IPS-15b (cell line): ENCODE results near the gene SRRM5.

Experiments
- H3K27me3 ChIP-seq: one replicate; pipeline ENCODE4 v1.6.1; 2013; ENCODE audit warnings: low read length; ENCODE audit not compliant: control insufficient read depth, insufficient read depth
- H3K36me3 ChIP-seq: one replicate; pipeline ENCODE4 v1.6.1; 2013; ENCODE audit warnings: low read length; ENCODE audit not compliant: control insufficient read depth, insufficient read depth
- H3K4me1 ChIP-seq: one replicate; pipeline ENCODE4 v1.6.1; 2013; ENCODE audit warnings: mild to moderate bottlenecking, low read length; ENCODE audit not compliant: control insufficient read depth, insufficient read depth
- H3K4me3 ChIP-seq: one replicate; pipeline ENCODE4 v1.5.1; 2013; ENCODE audit warnings: low read depth, low read length
- H3K9ac ChIP-seq: one replicate; pipeline ENCODE4 v1.6.1; 2013; ENCODE audit warnings: low read depth, mild to moderate bottlenecking, low read length
- H3K9me3 ChIP-seq: one replicate; pipeline ENCODE4 v1.6.1; 2013; ENCODE audit warnings: mild to moderate bottlenecking, low read length; ENCODE audit not compliant: control insufficient read depth, insufficient read depth

Gene SRRM5

GRCh38 chr19:43611788-43612187 is at the start of gene SRRM5:
SRRM5 (plus strand) TSS chr19:43612088; CDS start chr19:43612122, 34 bp downstream.
- Histone ChIP-seq H3K4me1 (no peaks in the 10 kb centered on the region), H3K4me3 (no peak within 1 kb of the TSS), H3K36me3 (no peaks in the 10 kb centered on the region), H3K27me3 (no peaks in the 10 kb centered on the region), H3K9me3 (no peaks in the 10 kb centered on the region), H3K9ac (no peak within 1 kb of the TSS)

- H3K9ac ChIP-seq: no peak overlapping the region
- H3K27me3 ChIP-seq: no peaks in the 10 kb centered on the region
- peaks cover 12% of the 10 kb centered on the region for H3K36me3 ChIP-seq
- no peak overlapping the region for H3K4me3 ChIP-seq
- no peaks in the 10 kb centered on the region for H3K4me1 ChIP-seq
- H3K9me3 ChIP-seq: no peaks in the 10 kb centered on the region
Observed at GRCh38 chr19:43562226-43562697, 49.6 kb upstream of the SRRM5 start.

GRCh38 chr19:43562698-43563241 is 49.1 kb upstream of the SRRM5 start:
- no peaks in the 10 kb centered on the region for H3K9me3 ChIP-seq

GRCh38 chr19:43563816-43564457 is 48.0 kb upstream of the SRRM5 start:
- Histone ChIP-seq H3K4me3 (no peak overlapping the region), H3K9ac (no peak overlapping the region), H3K36me3 (peaks cover 12% of the 10 kb centered on the region), H3K9me3 (no peaks in the 10 kb centered on the region), H3K27me3 (no peaks in the 10 kb centered on the region), H3K4me1 (no peaks in the 10 kb centered on the region)

More at GRCh38 chr19:43562698-43563241, 49.1 kb upstream of the SRRM5 start:
- Histone ChIP-seq H3K4me3 (no peak overlapping the region), H3K9ac (no peak overlapping the region), H3K4me1 (no peaks in the 10 kb centered on the region), H3K36me3 (peaks cover 12% of the 10 kb centered on the region), H3K27me3 (no peaks in the 10 kb centered on the region)

GRCh38 chr19:43564800-43565199 is 47.1 kb upstream of the SRRM5 start:
- Histone ChIP-seq H3K36me3 (peaks cover 12% of the 10 kb centered on the region), H3K4me3 (no peak overlapping the region), H3K9me3 (no peaks in the 10 kb centered on the region), H3K27me3 (no peaks in the 10 kb centered on the region), H3K9ac (no peak overlapping the region), H3K4me1 (no peaks in the 10 kb centered on the region)

- Histone ChIP-seq H3K9ac (no peak overlapping the region), H3K9me3 (no peaks in the 10 kb centered on the region), H3K4me3 (no peak overlapping the region), H3K36me3 (peaks cover 2% of the 10 kb centered on the region), H3K4me1 (peaks cover under 1% of the 10 kb centered on the region), H3K27me3 (no peaks in the 10 kb centered on the region)
Observed at GRCh38 chr19:43569657-43570056, 42.2 kb upstream of the SRRM5 start.

- peaks cover 4% of the 10 kb centered on the region for H3K4me1 ChIP-seq
Observed at GRCh38 chr19:43570174-43570791, 41.6 kb upstream of the SRRM5 start.

GRCh38 chr19:43572171-43572588 is 39.7 kb upstream of the SRRM5 start:
- Histone ChIP-seq H3K4me1 (peaks cover 6% of the 10 kb centered on the region), H3K4me3 (no peak overlapping the region), H3K9ac (no peak overlapping the region), H3K27me3 (no peaks in the 10 kb centered on the region), H3K9me3 (no peaks in the 10 kb centered on the region), H3K36me3 (peaks cover 2% of the 10 kb centered on the region)

More at GRCh38 chr19:43570174-43570791, 41.6 kb upstream of the SRRM5 start:
- H3K9ac ChIP-seq: no peak overlapping the region
- peaks cover 2% of the 10 kb centered on the region for H3K36me3 ChIP-seq
- H3K27me3 ChIP-seq: no peaks in the 10 kb centered on the region
- no peaks in the 10 kb centered on the region for H3K9me3 ChIP-seq
- no peak overlapping the region for H3K4me3 ChIP-seq

- H3K36me3 ChIP-seq: peaks cover 2% of the 10 kb centered on the region
- peak overlapping the region; percentile 92 for H3K4me3 ChIP-seq
Observed at GRCh38 chr19:43574424-43575155, 37.3 kb upstream of the SRRM5 start.

GRCh38 chr19:43575156-43575950 is 36.5 kb upstream of the SRRM5 start, which contains the start of the genes PINLYP and XRCC1:
PINLYP (plus strand) TSS chr19:43575801; CDS start chr19:43577192, 1,391 bp downstream.
XRCC1 (minus strand) TSS chr19:43575527; CDS start chr19:43575458, 69 bp downstream.
- H3K27me3 ChIP-seq: no peaks in the 10 kb centered on the region
- H3K4me1 ChIP-seq: peaks cover 6% of the 10 kb centered on the region
- H3K9ac ChIP-seq: peak within 1 kb of the TSS; percentile 70
- H3K36me3 ChIP-seq: peaks cover 2% of the 10 kb centered on the region
- H3K9me3 ChIP-seq: no peaks in the 10 kb centered on the region
- peak within 1 kb of the TSS; percentile 92 for H3K4me3 ChIP-seq

More at GRCh38 chr19:43574424-43575155, 37.3 kb upstream of the SRRM5 start:
- Histone ChIP-seq H3K9me3 (no peaks in the 10 kb centered on the region), H3K27me3 (no peaks in the 10 kb centered on the region), H3K9ac (peak overlapping the region; percentile 70), H3K4me1 (peaks cover 6% of the 10 kb centered on the region)
